HepG2 (cell line): ENCODE measurements around the gene MASTL.

Source experiments
- ETV6 ChIP-seq: sonication (generic); formaldehyde crosslinking; conservative IDR thresholded peaks from 2 replicates; pipeline ENCODE4 v1.4.0; 2020; ENCODE audit warnings: missing genetic modification reagents
- TAF1 ChIP-seq: sonication (generic); formaldehyde crosslinking; IDR thresholded peaks from 2 replicates; pipeline ENCODE4 v1.4.0; 2020; ENCODE audit warnings: missing genetic modification reagents

DNA sequence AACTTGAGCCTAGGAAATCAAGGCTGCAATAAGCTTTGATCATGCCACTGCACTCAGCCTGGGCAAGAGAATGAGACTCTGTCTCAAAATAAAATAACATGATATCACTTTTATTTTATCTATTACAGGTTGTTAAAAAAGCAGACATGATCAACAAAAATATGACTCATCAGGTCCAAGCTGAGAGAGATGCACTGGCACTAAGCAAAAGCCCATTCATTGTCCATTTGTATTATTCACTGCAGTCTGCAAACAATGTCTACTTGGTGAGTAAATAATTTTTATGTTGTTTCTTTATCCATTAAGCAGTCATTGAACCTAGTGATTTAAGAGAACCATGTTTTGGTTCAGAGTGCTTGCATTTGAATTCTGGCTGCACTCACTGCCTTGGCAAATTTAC is 3.3 kb downstream of the MASTL start:
- no peak for TF ChIP-seq TAF1 (CRISPR knock-in tag)
- TF ChIP-seq ETV6 (CRISPR knock-in tag), result no peak
